Stimulated activated CD4-positive, alpha-beta T cell treated with anti-CD3 and anti-CD28 coated beads, Interleukin-2, amount 100 ng/mL, for 48 hours (primary cell): ENCODE data around the gene CD244.

Experiments used
- DNase-seq, 2 donors: peaks; one replicate each; pipeline ENCODE4 v3.0.0-alpha.2; 2020

Gene CD244

GRCh38 chr1:160844447-160845232 lies 18.0 kb downstream of the CD244 start:
- no peak for DNase-seq

GRCh38 chr1:160841079-160841478 lies 21.6 kb downstream of the CD244 start:
- DNase-seq, result no peak

- DNase-seq, result no peak
These were observed 22.9 kb downstream of the CD244 start for GRCh38 chr1:160839746-160840145.

GRCh38 chr1:160838888-160839287 lies 23.8 kb downstream of the CD244 start:
- no peak for DNase-seq

- DNase-seq, result peak; percentile 57 to 58
These were observed 25.0 kb downstream of the CD244 start for GRCh38 chr1:160837558-160838205.

- DNase-seq, result no peak
These were observed 25.6 kb downstream of the CD244 start for GRCh38 chr1:160836981-160837557.

- no peak for DNase-seq
These were observed 26.1 kb downstream of the CD244 start for GRCh38 chr1:160836561-160836960.

- no peak for DNase-seq
These were observed 26.9 kb downstream of the CD244 start for GRCh38 chr1:160835751-160836150.

- DNase-seq, result peak; percentile 51 to 65
These were observed 27.6 kb downstream of the CD244 start for GRCh38 chr1:160834945-160835565.

GRCh38 chr1:160830321-160831153 lies 32.1 kb downstream of the CD244 start:
- peak; percentile 78 to 80 for DNase-seq

- no peak for DNase-seq
These were observed 32.9 kb downstream of the CD244 start for GRCh38 chr1:160829766-160830165.

- no peak for DNase-seq
These were observed 35.3 kb downstream of the CD244 start for GRCh38 chr1:160827418-160827817.

- DNase-seq, result no peak
These were observed 36.1 kb downstream of the CD244 start for GRCh38 chr1:160826546-160826945.

GRCh38 chr1:160823296-160823695 lies 39.4 kb downstream of the CD244 start:
- no peak for DNase-seq

GRCh38 chr1:160821627-160822026 lies 41.1 kb downstream of the CD244 start:
- DNase-seq, result no peak

GRCh38 chr1:160819186-160819585 lies 43.5 kb downstream of the CD244 start:
- no peak for DNase-seq

GRCh38 chr1:160818207-160818937 lies 44.3 kb downstream of the CD244 start:
- no peak for DNase-seq

- no peak for DNase-seq
These were observed 47.8 kb downstream of the CD244 start for GRCh38 chr1:160814856-160815255.

- DNase-seq, result no peak
These were observed 48.4 kb downstream of the CD244 start for GRCh38 chr1:160814316-160814715.

GRCh38 chr1:160813215-160813614 lies 49.5 kb downstream of the CD244 start:
- no peak for DNase-seq

- no peak for DNase-seq
These were observed 51.5 kb downstream of the CD244 start for GRCh38 chr1:160811147-160811546.

GRCh38 chr1:160810486-160810885 lies 52.2 kb downstream of the CD244 start:
- DNase-seq, result no peak
